ENCODE results near the gene SPRY1.
A peak's percentile ranks its signal among the peaks of the same experiment; 100 is the strongest.

The SPRY1 gene

DNA sequence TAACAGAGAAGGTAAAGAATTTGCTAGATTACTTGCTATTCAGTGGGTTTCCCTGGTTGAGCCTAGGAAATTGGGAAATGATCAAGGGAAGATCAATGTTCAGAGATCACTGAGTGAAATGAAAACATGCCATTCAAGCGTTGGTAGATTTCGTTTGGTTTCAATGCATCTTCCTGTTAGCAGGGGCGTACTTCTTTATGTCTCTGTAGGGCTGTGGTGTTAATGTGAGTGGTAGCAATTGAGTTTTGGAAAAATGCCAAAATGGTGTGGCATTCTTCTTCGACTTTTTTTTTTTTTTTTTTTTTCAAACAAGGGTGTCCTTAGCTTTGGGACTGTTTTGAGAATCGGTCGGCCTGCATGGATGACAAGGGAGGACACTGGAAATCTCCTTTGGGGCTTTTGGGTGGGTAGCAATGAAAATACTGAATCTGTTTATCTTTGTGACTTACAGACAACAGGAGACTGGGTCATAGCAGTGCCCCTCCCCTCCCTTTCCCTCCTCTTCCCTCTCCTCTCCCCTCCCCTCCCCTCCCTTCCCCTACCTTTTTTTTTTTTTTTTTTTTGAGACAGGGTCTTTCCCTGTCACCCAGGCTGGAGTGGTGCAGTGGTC, 50.4 kb downstream of the SPRY1 start:
- no peak for DNase-seq

DNA sequence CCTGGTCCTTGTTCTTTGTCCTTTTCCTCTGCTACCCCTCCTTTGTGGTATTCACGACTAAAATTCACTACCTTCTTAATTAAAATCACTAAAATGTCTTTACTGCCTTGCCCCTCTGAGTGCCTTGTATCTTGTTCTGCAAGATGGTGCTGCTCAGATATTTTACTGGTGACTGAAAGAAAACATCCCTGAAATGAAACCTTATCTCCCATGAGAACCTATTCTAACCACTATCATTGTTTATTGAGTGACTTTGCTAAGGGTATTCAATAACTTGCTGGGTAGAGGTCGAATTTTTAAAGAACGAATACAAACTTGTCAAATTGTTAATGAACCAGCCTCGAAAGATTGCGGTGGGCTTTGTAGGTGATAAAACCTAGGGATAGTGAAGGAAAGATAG, 52.8 kb downstream of the SPRY1 start:
- DNase-seq: no peak

DNA sequence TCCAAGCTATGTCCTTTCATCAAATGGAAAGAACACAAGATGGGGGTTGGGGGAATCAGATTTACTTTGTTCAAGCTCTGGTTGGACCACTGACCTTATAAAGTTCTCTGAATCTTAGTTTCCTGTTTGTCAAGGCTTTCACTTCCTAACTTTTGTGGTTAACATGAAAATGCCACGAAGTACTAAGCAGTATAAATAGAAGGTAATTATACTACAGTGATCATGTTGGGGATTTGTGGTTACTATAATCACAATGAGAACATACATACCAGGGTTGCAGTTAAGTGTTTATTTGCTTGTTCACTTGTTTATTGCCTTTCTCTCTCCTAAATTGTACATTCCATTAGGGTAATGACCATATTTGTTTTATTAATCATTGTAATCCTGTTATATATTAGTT, 53.2 kb downstream of the SPRY1 start:
- DNase-seq: no peak

DNA sequence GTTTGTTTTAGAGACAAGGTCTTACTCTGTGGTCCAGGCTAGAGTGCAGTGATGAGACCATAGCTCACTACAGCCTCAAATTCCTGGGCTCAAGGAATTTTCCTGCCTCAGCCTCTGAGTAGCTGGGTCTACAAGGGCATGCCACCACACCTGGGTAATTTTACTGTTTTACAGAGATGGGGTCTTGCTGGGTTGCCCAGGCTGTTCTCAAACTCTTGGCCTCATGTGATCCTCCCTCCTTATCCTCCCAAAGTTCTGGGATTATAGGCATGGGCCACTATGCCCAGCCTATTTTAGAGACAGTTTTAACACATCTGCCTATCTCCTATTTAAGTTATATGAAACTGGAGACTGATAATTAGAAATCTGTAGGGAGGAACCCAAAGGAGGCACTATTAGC, 53.8 kb downstream of the SPRY1 start:
- no peak for DNase-seq

DNA sequence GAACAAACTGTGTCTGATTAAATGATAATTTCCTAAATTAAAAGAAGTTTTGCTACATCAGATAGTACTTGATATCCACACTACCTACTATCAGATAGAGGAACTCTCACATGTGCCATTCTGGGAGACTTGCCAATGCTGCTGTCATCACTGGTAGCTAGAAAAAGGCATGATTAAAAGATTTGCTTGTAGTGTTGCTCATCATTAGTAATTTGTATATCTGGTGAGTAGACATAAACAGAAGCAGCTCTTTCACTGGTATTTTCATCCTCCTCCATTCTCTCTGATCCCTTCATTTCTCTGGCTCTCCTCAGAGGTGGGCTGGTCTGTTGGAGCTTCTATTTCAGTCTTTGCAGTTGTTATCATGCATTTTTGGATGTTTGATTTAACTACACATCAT, 56.0 kb downstream of the SPRY1 start:
- peak in 1 of 2 experiments; percentile 23 for DNase-seq

DNA sequence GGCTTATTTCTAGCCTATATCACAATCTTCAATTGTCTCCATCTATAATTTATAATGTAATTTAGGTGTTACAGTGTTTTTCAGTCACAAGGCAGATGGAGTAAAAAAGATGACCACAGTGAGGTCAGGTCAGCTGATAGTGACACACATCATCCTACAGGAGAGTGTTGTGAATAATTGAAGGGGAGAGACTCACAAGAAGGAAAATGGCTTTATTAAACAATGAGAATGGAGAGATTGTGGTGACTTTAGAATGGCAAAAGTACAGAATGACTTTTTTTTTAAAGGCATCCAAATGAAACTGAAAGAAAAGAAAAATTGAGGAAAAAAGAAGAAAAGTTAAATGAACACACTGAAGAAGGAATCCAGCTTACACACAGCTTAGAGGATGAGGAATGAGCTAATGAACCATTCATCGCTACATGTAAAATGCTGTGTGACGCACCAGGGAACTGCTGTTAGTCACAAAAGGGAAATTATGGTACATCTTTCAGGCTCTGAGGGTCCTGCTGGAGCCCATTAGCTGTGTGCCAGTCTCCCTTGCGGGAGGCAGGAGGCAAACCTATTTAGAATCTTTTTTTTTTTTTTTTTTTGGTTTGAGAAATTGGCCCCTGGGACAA, 56.6 kb downstream of the SPRY1 start:
- DNase-seq: no peak
